SK-N-DZ (cell line): ENCODE results near the gene CCR7.
"Not testable (repeated sequence)": the region's sequence is repeated elsewhere in the genome, so short reads cannot be mapped to it uniquely, and the experiment has no call there.

Experiments used
- DNase-seq: peaks from one replicate; pipeline ENCODE4 v3.0.0-alpha.2; 2015; ENCODE audit warnings: low spot score

Gene CCR7

GRCh38 chr17:40551091-40551878 lies 14.0 kb downstream of the CCR7 start:
- DNase-seq = no peak

GRCh38 chr17:40550608-40551007 lies 14.7 kb downstream of the CCR7 start:
- DNase-seq = no peak

GRCh38 chr17:40548982-40549685 lies 16.1 kb downstream of the CCR7 start:
- no peak for DNase-seq

- no peak for DNase-seq
Measured at GRCh38 chr17:40548491-40548981, 16.7 kb downstream of the CCR7 start.

- no peak for DNase-seq
Measured at GRCh38 chr17:40547785-40548478, 17.3 kb downstream of the CCR7 start.

- no peak for DNase-seq
Measured at GRCh38 chr17:40547079-40547784, 18.0 kb downstream of the CCR7 start.

- DNase-seq = not testable (repeated sequence)
Measured at GRCh38 chr17:40546497-40546896, 18.8 kb downstream of the CCR7 start.

- DNase-seq = no peak
Measured at GRCh38 chr17:40545660-40546059, 19.6 kb downstream of the CCR7 start.

- DNase-seq = peak; percentile 68
Measured at GRCh38 chr17:40542558-40543411, 22.5 kb downstream of the CCR7 start.

- DNase-seq = no peak
Measured at GRCh38 chr17:40541873-40542557, 23.3 kb downstream of the CCR7 start.

- DNase-seq = no peak
Measured at GRCh38 chr17:40541060-40541872, 24.0 kb downstream of the CCR7 start.

GRCh38 chr17:40540448-40540847 lies 24.8 kb downstream of the CCR7 start:
- DNase-seq = no peak

- DNase-seq = no peak
Measured at GRCh38 chr17:40539711-40540411, 25.4 kb downstream of the CCR7 start.

GRCh38 chr17:40538936-40539705 lies 26.2 kb downstream of the CCR7 start:
- DNase-seq = no peak

- DNase-seq = no peak
Measured at GRCh38 chr17:40538019-40538935, 27.0 kb downstream of the CCR7 start.

- no peak for DNase-seq
Measured at GRCh38 chr17:40536295-40537171, 28.7 kb downstream of the CCR7 start.
